SIG-M5 treated with dmso at 0.1 percent for 504 hours (cell line): ENCODE measurements around the gene FOXP4.

ENCODE experiments used
- DNase-seq: peaks from one replicate; lab custom pipeline; 2025; ENCODE audit not compliant: unreplicated experiment; lab: John Stamatoyannopoulos, UW

Gene FOXP4

GRCh38 chr6:41561931-41562911, 16.0 kb downstream of the FOXP4 start:
- DNase-seq = no peak

DNA sequence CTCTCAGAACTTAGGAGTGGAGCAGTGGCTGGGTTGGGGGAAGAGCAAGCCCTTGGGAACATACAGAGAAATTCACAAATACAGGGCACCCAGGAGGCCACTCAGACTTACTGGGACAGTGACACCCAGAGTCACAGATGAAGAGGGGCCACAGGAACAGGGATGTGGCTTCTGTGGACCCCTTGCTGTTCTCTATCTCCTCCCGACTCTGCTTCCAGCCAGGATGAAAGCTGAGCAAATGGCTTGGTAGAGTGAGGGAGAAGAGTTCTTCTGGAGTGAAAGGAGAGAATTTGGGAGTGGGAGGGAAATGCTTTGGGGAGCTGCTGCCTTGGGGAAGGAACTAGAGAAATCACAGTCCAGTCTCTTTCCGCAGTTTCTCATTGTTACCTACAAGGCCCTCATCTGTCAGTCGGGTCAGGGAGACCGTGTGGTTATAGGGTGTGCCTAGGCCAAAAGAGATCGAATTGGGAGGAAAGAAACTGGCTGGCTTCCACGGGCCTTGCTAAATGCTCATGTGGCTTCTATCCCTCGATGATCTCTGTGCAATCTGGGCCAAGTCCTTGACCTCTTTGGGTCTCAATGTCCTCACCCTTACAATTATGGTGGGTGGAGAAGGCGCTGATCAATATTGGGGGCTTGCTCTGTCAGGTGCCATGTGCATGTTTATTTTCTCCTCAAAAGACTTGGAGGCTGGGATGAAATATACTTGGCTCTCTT, 17.0 kb downstream of the FOXP4 start:
- DNase-seq = no peak

GRCh38 chr6:41564448-41565142, 18.4 kb downstream of the FOXP4 start:
- DNase-seq = no peak

- no peak for DNase-seq
Observed at GRCh38 chr6:41565701-41566100, 19.5 kb downstream of the FOXP4 start.

GRCh38 chr6:41566961-41567360, 20.8 kb downstream of the FOXP4 start:
- DNase-seq = no peak

DNA sequence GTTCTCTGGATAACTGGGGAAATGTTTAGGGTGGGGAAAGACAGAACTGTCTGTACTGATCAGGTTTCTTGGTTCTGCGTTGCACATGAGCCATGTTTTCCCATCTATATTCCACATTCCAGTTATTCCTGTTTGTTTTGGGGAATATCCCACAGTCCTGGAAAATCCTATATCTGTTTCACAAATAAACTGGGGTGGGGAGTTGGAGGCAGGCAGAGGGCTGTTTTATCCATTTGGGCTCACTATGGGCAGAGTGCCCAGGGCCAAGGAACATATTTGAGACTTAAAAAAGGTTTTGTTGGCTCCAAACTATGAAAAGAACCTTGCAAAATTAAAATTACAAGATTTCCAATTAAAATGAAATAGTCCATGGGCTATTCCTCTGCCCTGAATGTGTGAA, 21.5 kb downstream of the FOXP4 start:
- DNase-seq = no peak

GRCh38 chr6:41568202-41568584, 22.0 kb downstream of the FOXP4 start:
- DNase-seq = no peak

GRCh38 chr6:41568585-41569384, 22.6 kb downstream of the FOXP4 start:
- no peak for DNase-seq

DNA sequence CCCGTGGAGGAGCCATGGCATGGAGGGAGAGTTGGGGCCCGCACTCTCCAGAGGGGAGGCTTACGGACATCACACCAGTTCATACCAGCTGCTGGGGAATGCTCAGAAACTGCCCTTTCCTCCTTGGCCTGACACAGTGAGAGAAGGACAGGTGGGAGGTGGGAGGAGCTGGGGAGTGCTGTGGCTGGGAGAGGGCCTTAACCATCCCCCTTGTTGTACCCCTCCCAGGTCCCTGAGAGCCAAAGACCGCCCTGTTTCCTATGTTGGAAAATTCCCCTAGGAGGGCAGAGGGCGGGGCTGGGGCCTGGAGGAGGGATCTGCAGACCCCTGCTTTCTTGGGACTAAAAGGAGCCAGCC, 24.1 kb downstream of the FOXP4 start:
- no peak for DNase-seq

DNA sequence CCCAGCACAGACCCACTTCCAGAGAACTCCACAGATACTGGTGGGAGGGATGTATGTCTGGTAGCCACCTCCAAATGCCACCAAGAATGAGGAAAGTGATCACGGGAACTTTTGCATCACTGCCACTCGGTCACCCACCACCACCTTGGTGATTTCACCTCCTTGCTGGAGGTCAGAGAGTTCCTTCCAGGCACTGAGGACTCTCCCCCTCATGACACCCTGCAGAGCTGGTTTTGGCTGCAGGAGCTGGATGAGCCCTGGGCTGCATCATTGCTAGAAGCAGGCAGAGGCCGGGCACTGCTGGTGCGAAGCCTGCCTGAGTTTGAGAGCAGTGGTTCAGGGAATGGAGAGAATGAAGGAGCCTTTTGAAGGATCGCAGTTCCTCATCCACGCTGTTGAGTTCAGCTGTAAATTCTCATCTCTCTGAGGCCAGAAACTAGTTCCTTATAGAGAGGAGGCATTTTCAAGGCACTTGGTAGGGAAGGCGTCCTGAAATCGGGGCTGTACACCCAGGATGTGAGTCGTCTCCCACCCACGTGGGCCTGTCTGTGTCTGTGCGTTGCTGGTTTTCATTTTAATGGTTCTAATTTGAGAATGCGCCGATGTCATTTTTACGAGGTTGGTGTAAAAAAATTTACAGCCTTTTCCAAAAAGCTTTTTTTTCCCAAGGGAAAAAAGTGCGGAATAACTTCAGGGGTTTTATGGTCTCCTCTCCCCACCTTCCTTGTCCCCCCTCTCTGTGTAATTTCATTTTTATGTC, 25.0 kb downstream of the FOXP4 start:
- DNase-seq = no peak

- DNase-seq = no peak
Observed at GRCh38 chr6:41572613-41573012, 26.4 kb downstream of the FOXP4 start.

DNA sequence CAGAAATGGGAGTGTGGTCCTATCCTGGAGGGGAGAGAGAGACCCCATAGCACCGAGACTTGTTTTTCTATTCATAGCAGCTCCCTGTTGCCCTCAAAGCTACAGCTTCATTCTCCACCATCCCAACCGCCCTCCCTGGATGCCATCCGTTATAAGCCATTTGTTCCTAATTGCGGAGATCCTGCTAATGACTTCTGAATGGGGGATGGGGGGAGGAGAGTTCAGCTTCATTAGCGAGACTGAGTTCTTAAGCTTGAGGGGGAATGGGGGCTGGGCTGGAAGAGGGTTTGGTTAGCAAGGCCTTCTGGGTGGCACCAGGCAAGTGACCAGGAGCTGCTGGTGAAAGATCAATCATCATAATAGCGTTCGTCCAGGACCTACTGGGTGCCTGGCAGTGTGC, 27.1 kb downstream of the FOXP4 start:
- DNase-seq = no peak

DNA sequence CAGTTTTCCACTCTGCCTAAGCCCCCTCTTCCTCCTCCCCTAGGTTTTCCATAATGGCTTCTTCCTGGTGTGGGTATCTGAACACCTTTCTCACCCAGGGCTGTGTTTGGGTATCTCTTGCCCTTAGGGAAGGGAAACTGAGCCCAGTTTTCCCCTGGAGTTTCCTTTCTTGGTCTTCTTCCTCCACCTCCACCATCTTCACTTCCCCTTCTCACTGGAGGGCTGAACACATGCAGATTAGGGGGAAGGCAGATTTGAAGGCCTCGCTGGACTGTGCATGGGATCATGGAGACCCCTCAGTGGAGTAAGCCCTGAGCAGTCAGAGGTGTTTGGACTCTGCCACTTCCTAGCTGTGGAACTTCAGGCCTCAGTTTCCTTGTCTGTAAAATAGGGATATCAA, 27.8 kb downstream of the FOXP4 start:
- no peak for DNase-seq

DNA sequence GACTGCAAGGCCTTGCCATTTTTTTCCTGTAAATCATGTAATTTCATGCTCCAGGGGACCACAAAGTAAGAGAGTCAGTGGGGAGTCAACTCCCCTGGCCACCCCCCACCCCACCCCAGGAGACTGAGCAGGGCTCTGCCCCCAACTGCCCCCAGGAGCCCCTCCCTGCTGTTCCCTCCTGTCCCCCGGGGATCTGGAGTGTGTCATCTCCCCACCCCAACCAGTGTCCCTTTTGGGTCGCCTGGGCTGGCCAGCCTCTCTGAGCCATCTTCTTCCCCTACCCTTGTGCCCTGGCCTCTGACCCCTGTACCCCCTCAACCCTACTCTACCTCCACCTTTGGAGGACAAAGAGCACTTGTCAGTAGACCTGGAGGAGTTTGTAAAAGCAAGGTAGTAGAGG, 29.4 kb downstream of the FOXP4 start:
- DNase-seq = no peak

- no peak for DNase-seq
Observed at GRCh38 chr6:41576667-41577066, 30.5 kb downstream of the FOXP4 start.

DNA sequence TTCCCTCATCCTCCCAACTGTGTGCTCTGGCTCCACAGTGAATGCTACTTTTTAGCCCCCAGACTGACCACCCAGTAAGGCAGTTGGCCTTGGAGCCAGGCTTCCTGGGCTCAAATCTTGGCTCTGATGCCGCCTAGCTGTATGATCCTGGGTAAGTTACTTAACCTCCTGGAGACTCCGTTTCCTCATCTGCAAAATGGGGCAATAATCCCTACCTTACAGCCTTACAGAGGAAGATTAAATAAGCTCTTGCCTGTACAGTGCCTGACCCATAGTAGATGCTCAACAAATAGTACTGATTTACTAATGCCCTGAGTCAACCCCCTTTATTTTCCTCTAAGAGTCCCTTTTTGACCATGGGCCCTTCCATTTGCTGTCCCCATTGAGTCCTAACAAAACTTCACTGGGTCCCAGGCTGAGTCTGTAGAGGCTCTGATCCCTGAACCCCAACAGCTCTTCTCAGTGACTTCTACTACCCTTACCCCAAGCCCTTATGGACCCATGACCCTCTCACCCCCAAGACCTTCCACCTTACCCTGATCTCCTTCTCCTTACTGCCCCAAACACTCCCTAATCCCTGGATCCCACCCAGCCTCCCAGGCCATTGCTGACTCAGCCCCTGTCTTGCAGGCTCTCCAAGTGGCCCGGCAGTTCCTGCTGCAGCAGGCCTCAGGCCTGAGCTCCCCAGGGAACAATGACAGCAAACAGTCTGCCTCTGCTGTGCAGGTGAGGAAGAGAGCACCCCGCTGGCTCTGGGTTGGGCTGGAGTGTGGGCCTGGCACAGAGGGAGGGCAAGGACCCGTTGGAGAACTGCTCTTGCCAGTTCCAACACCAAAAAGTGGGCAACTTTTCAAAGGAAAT, 31.4 kb downstream of the FOXP4 start:
- no peak for DNase-seq

GRCh38 chr6:41578217-41579087, 32.3 kb downstream of the FOXP4 start:
- DNase-seq = no peak

- no peak for DNase-seq
Observed at GRCh38 chr6:41579088-41579610, 33.0 kb downstream of the FOXP4 start.
